Measurements from ENCODE around the gene PIP4K2C. TPM values are rescaled to one million over a fixed set of nuclear protein-coding genes. Genes with fewer than 3 reads are reported as not detected.

The PIP4K2C gene
- total RNA-seq, 1 experiment from 2014 or later: 39.2 TPM

- in situ Hi-C loops (cut with HindIII; ENCODE audit: low pct_unique_long_range_greater_than_20kb, low sequenced_read_pairs): no loop called here
- DNase-seq (ENCODE audit: low read depth): peak; percentile 34
Observed at GRCh38 chr12:57603815-57604453, 12.9 kb downstream of the PIP4K2C start.

DNA sequence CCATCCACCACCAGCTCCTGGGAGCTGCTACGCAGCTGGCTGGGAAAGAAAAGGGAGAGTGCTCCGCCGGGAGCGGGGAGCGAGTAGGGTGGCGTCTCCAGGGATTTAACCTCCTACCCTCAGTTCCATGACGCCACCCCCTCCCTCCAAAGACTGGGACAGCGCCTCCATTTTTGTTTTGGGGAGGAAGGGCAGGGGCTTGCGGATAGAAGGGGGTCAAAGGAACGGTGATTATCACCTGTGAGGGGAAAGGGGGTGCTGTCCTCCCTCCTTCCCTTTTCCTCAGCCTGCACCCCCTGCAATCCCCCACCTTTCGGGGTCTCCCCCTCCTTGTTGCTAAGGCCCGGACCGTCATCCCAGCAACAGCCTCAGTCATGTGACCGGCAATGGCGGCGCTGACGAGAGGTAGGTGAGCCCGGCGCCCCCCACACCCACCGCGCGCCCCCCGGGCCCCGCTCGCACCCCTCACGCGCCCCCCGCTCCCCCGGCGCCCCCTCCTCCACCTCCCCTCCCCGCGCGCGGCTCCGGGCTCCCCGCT lies 13.5 kb downstream of the PIP4K2C start, which contains the start of gene DTX3:
Gene DTX3 (plus strand): TSS at position 371 of the 538 bp plus-strand sequence. CDS start 1,694 bp downstream, outside the sequence.
- in situ Hi-C loops (cut with HindIII; ENCODE audit: low pct_unique_long_range_greater_than_20kb, low sequenced_read_pairs): no loop called here
- DNase-seq (ENCODE audit: low read depth): no peak

- no peak for DNase-seq (ENCODE audit: low read depth)
- in situ Hi-C loops (cut with HindIII; ENCODE audit: low pct_unique_long_range_greater_than_20kb, low sequenced_read_pairs): no loop called here
Observed at GRCh38 chr12:57604992-57605810, 14.2 kb downstream of the PIP4K2C start.

GRCh38 chr12:57605811-57606311 lies 14.9 kb downstream of the PIP4K2C start:
- no peak for DNase-seq (ENCODE audit: low read depth)
- in situ Hi-C loops (cut with HindIII; ENCODE audit: low pct_unique_long_range_greater_than_20kb, low sequenced_read_pairs): no loop called here

- no peak for DNase-seq (ENCODE audit: low read depth)
- in situ Hi-C loops (cut with HindIII; ENCODE audit: low pct_unique_long_range_greater_than_20kb, low sequenced_read_pairs): no loop called here
Observed at GRCh38 chr12:57606399-57606798, 15.4 kb downstream of the PIP4K2C start.

GRCh38 chr12:57606821-57607220 lies 15.8 kb downstream of the PIP4K2C start:
- in situ Hi-C loops (cut with HindIII; ENCODE audit: low pct_unique_long_range_greater_than_20kb, low sequenced_read_pairs): no loop called here
- no peak for DNase-seq (ENCODE audit: low read depth)

DNA sequence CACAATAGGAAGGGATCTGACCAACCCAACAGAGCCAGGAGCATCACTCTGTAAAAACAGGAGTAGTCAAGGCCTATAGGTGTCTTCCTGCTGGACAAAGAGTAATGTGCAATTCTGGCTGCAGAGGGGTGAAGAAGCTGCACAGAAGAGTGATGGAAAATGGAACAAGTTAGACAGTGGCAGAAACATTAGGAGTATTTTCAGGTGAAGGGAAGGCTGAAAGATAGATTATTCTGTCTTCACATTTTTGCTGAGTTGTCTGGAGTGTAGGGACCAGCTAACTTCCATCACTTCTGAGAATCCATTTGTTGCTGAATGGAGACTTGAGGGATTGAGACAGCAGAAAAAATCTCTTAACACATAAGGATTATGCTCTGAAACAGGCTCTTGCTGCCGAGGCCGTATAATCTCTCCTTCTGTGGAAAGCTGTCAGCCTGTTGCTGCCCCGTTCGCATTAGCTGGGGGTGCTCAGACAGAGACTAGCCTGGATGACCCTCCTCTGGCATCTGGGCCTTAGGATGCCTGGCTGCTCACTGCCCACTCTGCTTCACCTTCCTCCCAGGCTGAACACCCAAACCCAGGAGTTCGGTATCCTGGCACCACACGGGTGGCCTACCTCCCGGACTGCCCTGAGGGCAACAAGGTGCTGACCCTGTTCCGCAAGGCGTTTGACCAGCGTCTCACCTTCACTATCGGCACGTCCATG lies 17.1 kb downstream of the PIP4K2C start:
- no peak for DNase-seq (ENCODE audit: low read depth)
- in situ Hi-C loops (cut with HindIII; ENCODE audit: low pct_unique_long_range_greater_than_20kb, low sequenced_read_pairs): no loop called here

GRCh38 chr12:57609101-57609780 lies 18.2 kb downstream of the PIP4K2C start:
- in situ Hi-C loops (cut with HindIII; ENCODE audit: low pct_unique_long_range_greater_than_20kb, low sequenced_read_pairs): no loop called here
- DNase-seq (ENCODE audit: low read depth): no peak

DNA sequence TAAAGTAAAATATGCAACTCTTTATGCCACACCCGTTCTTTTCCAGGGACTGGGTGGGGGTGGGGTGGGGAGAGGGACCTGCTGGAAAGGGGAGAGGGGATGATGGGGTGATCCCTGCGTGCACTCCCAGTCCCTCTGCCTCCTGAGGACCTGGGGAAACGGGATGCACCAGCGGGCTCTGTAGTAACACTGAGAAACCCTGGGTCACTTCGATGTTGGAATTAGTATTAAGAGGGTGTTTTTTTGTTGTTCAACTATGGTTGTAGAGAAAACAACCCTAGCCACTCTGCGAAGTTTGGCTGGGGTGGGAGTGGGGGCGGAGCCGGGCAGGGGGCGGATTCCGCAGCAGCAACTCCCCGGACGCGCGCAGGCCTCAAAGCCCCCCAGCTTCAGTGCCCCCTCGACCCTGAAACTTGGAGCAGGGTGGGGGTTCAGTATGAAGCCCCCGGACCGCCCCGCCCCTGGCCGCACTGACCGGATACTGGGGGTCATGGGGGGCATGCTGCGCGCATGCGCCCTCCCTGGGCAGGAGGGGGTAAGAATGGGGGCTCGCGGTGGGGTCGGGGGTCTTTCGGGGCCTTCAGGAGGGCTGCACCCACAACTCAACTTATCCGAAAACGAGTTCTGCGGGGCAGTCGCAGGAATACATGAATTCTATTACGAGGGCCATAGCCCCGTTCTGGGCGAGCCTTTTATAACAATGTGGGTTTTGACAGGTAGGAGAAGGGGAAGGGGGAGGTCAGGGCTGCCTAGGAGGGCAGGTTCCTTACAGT lies 19.0 kb downstream of the PIP4K2C start:
- DNase-seq (ENCODE audit: low read depth): no peak
- in situ Hi-C loops (cut with HindIII; ENCODE audit: low pct_unique_long_range_greater_than_20kb, low sequenced_read_pairs): no loop called here

GRCh38 chr12:57610554-57611107 lies 19.6 kb downstream of the PIP4K2C start:
- in situ Hi-C loops (cut with HindIII; ENCODE audit: low pct_unique_long_range_greater_than_20kb, low sequenced_read_pairs): no loop called here
- no peak for DNase-seq (ENCODE audit: low read depth)

- in situ Hi-C loops (cut with HindIII; ENCODE audit: low pct_unique_long_range_greater_than_20kb, low sequenced_read_pairs): no loop called here
- DNase-seq (ENCODE audit: low read depth): peak; percentile 55
Observed at GRCh38 chr12:57611108-57611826, 20.3 kb downstream of the PIP4K2C start, which contains the start of gene ARHGEF25. TSS of gene ARHGEF25 (plus strand) at chr12:57611435. CDS start at chr12:57611895, 460 bp downstream.

GRCh38 chr12:57611827-57612710 lies 21.1 kb downstream of the PIP4K2C start:
- no peak for DNase-seq (ENCODE audit: low read depth)
- in situ Hi-C loops (cut with HindIII; ENCODE audit: low pct_unique_long_range_greater_than_20kb, low sequenced_read_pairs): no loop called here

DNA sequence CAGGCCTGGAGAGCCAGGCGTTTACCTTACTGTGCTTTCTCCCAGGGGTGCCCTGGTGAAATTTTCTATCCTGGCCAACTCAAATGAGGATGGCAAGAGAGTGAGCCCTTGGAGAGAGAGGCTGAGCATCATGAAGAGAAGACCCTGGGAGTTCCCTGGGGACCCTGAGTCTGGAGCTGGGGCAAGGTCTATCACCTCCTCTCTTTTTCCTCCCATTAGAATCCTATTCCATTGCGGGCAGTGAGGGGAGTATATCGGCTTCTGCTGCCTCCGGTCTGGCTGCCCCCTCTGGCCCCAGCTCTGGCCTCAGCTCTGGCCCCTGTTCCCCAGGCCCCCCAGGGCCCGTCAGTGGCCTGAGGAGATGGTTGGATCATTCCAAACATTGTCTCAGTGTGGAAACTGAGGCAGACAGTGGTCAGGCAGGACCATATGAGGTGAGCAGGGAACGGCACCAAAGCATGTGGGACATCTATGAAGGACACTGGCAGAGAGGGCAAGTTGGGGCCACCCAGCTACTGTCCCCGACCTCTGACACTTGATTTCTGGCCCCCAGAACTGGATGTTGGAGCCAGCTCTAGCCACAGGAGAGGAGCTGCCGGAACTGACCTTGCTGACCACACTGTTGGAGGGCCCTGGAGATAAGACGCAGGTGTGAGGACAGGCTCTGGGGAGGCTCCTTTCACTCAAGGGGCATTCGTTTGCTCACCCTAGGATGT lies 21.9 kb downstream of the PIP4K2C start:
- in situ Hi-C loops (cut with HindIII; ENCODE audit: low pct_unique_long_range_greater_than_20kb, low sequenced_read_pairs): no loop called here
- DNase-seq (ENCODE audit: low read depth): no peak

GRCh38 chr12:57613427-57614109 lies 22.6 kb downstream of the PIP4K2C start:
- in situ Hi-C loops (cut with HindIII; ENCODE audit: low pct_unique_long_range_greater_than_20kb, low sequenced_read_pairs): no loop called here
- no peak for DNase-seq (ENCODE audit: low read depth)
